Keratinocyte (primary cell): ENCODE results near the gene KRTAP2-3. TPM values are rescaled to one million over a fixed set of nuclear protein-coding genes. Genes with fewer than 3 reads are reported as not detected.
"Not testable (repeated sequence)": the region's sequence is repeated elsewhere in the genome, so short reads cannot be mapped to it uniquely, and the experiment has no call there.

Experiments
- DNase-seq: peaks from one replicate; pipeline ENCODE4 v3.0.0-alpha.2; 2011; ENCODE audit warnings: low read depth, missing footprints, low spot score
- FAIRE-seq: peaks from 2 replicates; lab custom pipeline; 2011; peaks lifted over from hg19 to GRCh38; lab: Jason Lieb, UNC
- H2AFZ ChIP-seq: 2 replicates; pipeline ENCODE4 v1.6.0; 2012; ENCODE audit warnings: low read length, control low read depth, inconsistent platforms; ENCODE audit not compliant: control insufficient read depth
- H3K27ac ChIP-seq: 2 replicates; pipeline ENCODE4 v1.5.1; 2011; ENCODE audit warnings: low read length; ENCODE audit not compliant: control insufficient read depth, insufficient read depth
- H3K27me3 ChIP-seq: 3 replicates; pipeline ENCODE4 v1.6.0; 2011; ENCODE audit warnings: low read length; ENCODE audit not compliant: control insufficient read depth, insufficient read depth; ENCODE audit errors: extremely low read depth
- H3K36me3 ChIP-seq, 2 experiments: 2 replicates in 1 of 2; 3 replicates in 1 of 2; pipeline ENCODE4 v1.5.1; 2011; ENCODE audit warnings: low read length in 2 of 2, mild to moderate bottlenecking in 1 of 2; ENCODE audit not compliant: control insufficient read depth in 2 of 2, insufficient read depth in 2 of 2; ENCODE audit errors: extremely low read depth in 1 of 2
- H3K4me1 ChIP-seq: 3 replicates; pipeline ENCODE4 v1.5.1; 2011; ENCODE audit warnings: low read length; ENCODE audit not compliant: control insufficient read depth, insufficient read depth; ENCODE audit errors: extremely low read depth
- H3K4me2 ChIP-seq: 3 replicates; pipeline ENCODE4 v1.6.0; 2011; ENCODE audit warnings: low read depth, low read length; ENCODE audit not compliant: control insufficient read depth, insufficient read depth; ENCODE audit errors: extremely low read depth
- H3K4me3 ChIP-seq, 3 experiments: fragments of 200-600 bp in 1 of 3; sonication (generic) in 1 of 3; 2 replicates in 2 of 3; 3 replicates in 1 of 3; pipeline ENCODE4 v1.5.1; 2011 to 2016; ENCODE audit warnings: low read length in 3 of 3, mild to moderate bottlenecking in 3 of 3, control low read depth in 2 of 3, inconsistent platforms in 1 of 3, low read depth in 1 of 3, mixed read lengths in 1 of 3, mixed run types in 1 of 3, moderate library complexity in 1 of 3; ENCODE audit not compliant: control insufficient read depth in 2 of 3, insufficient read depth in 2 of 3; ENCODE audit errors: extremely low read depth in 1 of 3
- H3K79me2 ChIP-seq: 2 replicates; pipeline ENCODE4 v1.6.0; 2012; ENCODE audit warnings: low read length; ENCODE audit not compliant: control insufficient read depth, insufficient read depth
- H3K9ac ChIP-seq: 3 replicates; pipeline ENCODE4 v1.6.0; 2011; ENCODE audit warnings: low read length; ENCODE audit not compliant: control insufficient read depth, insufficient read depth; ENCODE audit errors: extremely low read depth
- H3K9me1 ChIP-seq: 3 replicates; pipeline ENCODE4 v1.6.0; 2011; ENCODE audit warnings: low read length; ENCODE audit not compliant: control insufficient read depth, insufficient read depth; ENCODE audit errors: extremely low read depth
- H3K9me3 ChIP-seq: 2 replicates; pipeline ENCODE4 v1.5.1; 2012; ENCODE audit warnings: low read depth, low read length; ENCODE audit not compliant: control insufficient read depth
- H4K20me1 ChIP-seq: 3 replicates; pipeline ENCODE4 v1.6.0; 2011; ENCODE audit warnings: low read length; ENCODE audit not compliant: control insufficient read depth, insufficient read depth; ENCODE audit errors: extremely low read depth
- CTCF ChIP-seq, 3 experiments: IDR thresholded peaks in 1 of 3; conservative IDR thresholded peaks in 1 of 3; optimal IDR thresholded peaks in 1 of 3; 2 replicates in 2 of 3; 3 replicates in 1 of 3; pipeline versions ENCODE3 to v1.5.1; 2011; ENCODE audit warnings: low read length in 3 of 3, mild to moderate bottlenecking in 3 of 3, moderate library complexity in 2 of 3, control low read depth in 1 of 3, inconsistent platforms in 1 of 3; ENCODE audit not compliant: insufficient read depth in 2 of 3; ENCODE audit errors: extremely low read depth in 1 of 3
- EZH2 ChIP-seq: IDR thresholded peaks from one replicate; pipeline ENCODE4 v1.6.1; 2012; ENCODE audit warnings: inconsistent platforms, mild to moderate bottlenecking, low read length, moderate library complexity
- dilution Hi-C: fragments of 300-500 bp; cut with MboI; formaldehyde crosslinking; loops from one replicate; pipeline ENCODE4 v1.7.0; 2020; ENCODE audit warnings: low sequenced_read_pairs; ENCODE audit not compliant: extremely low pct_ligation_motif_present
- polyA plus RNA-seq, 5 experiments: library from polyadenylated mRNA; depleted of rRNA in 3 of 5; stranded (reverse) in 3 of 5; stranded (forward) in 1 of 5; unstranded in 1 of 5; fragments of >200 nt; gene quantifications; 1 replicate in 1 of 5; 2 replicates in 3 of 5; 3 replicates in 1 of 5; pipeline versions ENCODE4 v1.2.1 to v1.2.3, GENCODE V29; 2011 to 2012; ENCODE audit warnings: missing spikeins in 2 of 5, low read depth in 1 of 5, low replicate concordance in 1 of 5

KRTAP2-3 gene
- polyA plus RNA-seq, 1 donor (not counting 4 experiments of a cell fraction or from before 2014, with no cell fraction given): 8.4 TPM

GRCh38 chr17:41107941-41108450 lies 48.1 kb upstream of the KRTAP2-3 start:
- no peak overlapping the region for H3K4me3 ChIP-seq
- no peak overlapping the region for H3K9ac ChIP-seq
- no peaks in the 10 kb centered on the region for H3K27me3 ChIP-seq
- H4K20me1 ChIP-seq: no peaks in the 10 kb centered on the region
- H3K36me3 ChIP-seq: no peaks in the 10 kb centered on the region
- H2AFZ ChIP-seq: no peak overlapping the region
- H3K4me1 ChIP-seq: peaks cover 13% of the 10 kb centered on the region
- TF ChIP-seq CTCF (optimal IDR thresholded peaks at IDR 0.05 in 1 of 3, IDR thresholded peaks at IDR 0.05 in 1 of 3, conservative IDR thresholded peaks at IDR 0.05 in 1 of 3; ENCODE audit: extremely low read depth in 1 of 3, insufficient read depth in 2 of 3, low read length in 3 of 3): no peak
- TF ChIP-seq EZH2: no peak
- no peak for FAIRE-seq
- dilution Hi-C loops: no loop called here
- no peaks in the 10 kb centered on the region for H3K9me1 ChIP-seq
- no peaks in the 10 kb centered on the region for H3K79me2 ChIP-seq
- H3K9me3 ChIP-seq: no peaks in the 10 kb centered on the region
- DNase-seq: no peak
- H3K27ac ChIP-seq: no peak overlapping the region
- H3K4me2 ChIP-seq: no peak overlapping the region

GRCh38 chr17:41105347-41105746 lies 45.4 kb upstream of the KRTAP2-3 start, which contains the start of gene KRTAP4-9:
Gene KRTAP4-9, plus strand, starts transcription at chr17:41105389. Its CDS starts 0 bp downstream, at chr17:41105389.
- H3K4me2 ChIP-seq, H3K36me3 ChIP-seq, FAIRE-seq, H3K27ac ChIP-seq, H3K79me2 ChIP-seq, H4K20me1 ChIP-seq, H3K9me1 ChIP-seq, H3K9me3 ChIP-seq, H2AFZ ChIP-seq, H3K9ac ChIP-seq, DNase-seq, dilution Hi-C loops, H3K4me3 ChIP-seq, H3K27me3 ChIP-seq: not testable (repeated sequence)
- H3K4me1 ChIP-seq: peaks cover 13% of the 10 kb centered on the region

- H3K27ac ChIP-seq, H3K9ac ChIP-seq, H3K79me2 ChIP-seq, H2AFZ ChIP-seq, H3K4me2 ChIP-seq, H3K27me3 ChIP-seq, H3K4me3 ChIP-seq, H3K9me1 ChIP-seq, dilution Hi-C loops, H3K9me3 ChIP-seq, H3K36me3 ChIP-seq, H4K20me1 ChIP-seq: not testable (repeated sequence)
- peaks cover 20% of the 10 kb centered on the region for H3K4me1 ChIP-seq
- FAIRE-seq (peak; percentile 97), DNase-seq (peak; percentile 44)
Observed at GRCh38 chr17:41104386-41105038, 44.6 kb upstream of the KRTAP2-3 start.
